ENCODE measurements around the gene MAJIN. TPM values are rescaled to one million over a fixed set of nuclear protein-coding genes. Genes with fewer than 3 reads are reported as not detected.

Gene MAJIN
- total and polyA plus RNA-seq, 10 of the 15 experiments (the other 5 are each of a cell fraction or from before 2014, with no cell fraction given) = 0.10 TPM; not detected in 9

- TF ChIP-seq MLLT1 (IDR thresholded peaks at IDR 0.05) (no peak), SREBF2 (IDR thresholded peaks at IDR 0.05; ENCODE audit: low read length) (no peak)
Measured at GRCh38 chr11:64994318-64994717, 22.4 kb upstream of the MAJIN start (continued).

- RAD21 ChIA-PET (ENCODE audit: unreplicated experiment) = no interaction called here
- Histone ChIP-seq H3K4me3 (peak overlapping the region; percentile 35; the same call in 1 of the 2 replicates), H3K4me1 (ENCODE audit: control insufficient read depth, insufficient read depth, low read length) (peaks cover 13% of the 10 kb centered on the region), H3K4me2 (ENCODE audit: control insufficient read depth, insufficient read depth) (peak overlapping the region; percentile 90), H3K9ac (ENCODE audit: control insufficient read depth, insufficient read depth, low read length) (no peak overlapping the region), H3K27ac (ENCODE audit: control insufficient read depth, insufficient read depth) (0 out of 2 replicates have a peak overlapping the region, but pooled peaks have one; percentile 24), H3K79me2 (ENCODE audit: control insufficient read depth, insufficient read depth, low read length) (no peaks in the 10 kb centered on the region), H3K9me3 (replicated peaks; ENCODE audit: control insufficient read depth, insufficient read depth, low read length) (no peaks in the 10 kb centered on the region), H3K36me3 (ENCODE audit: control insufficient read depth in 2 of 2, insufficient read depth in 2 of 2, low read length in 1 of 2) (no peaks in the 10 kb centered on the region), H4K20me1 (ENCODE audit: control insufficient read depth, insufficient read depth) (no peaks in the 10 kb centered on the region), H2AFZ (ENCODE audit: control insufficient read depth, low read depth, low read length) (peak overlapping the region; percentile 59), H3K27me3 (replicated peaks in 1 of 2; ENCODE audit: control insufficient read depth in 2 of 2, insufficient read depth in 2 of 2, low read length in 1 of 2) (no peaks in the 10 kb centered on the region; a peak in 1 of 4 replicates)
- TF ChIP-seq POU2F2 (IDR thresholded peaks at IDR 0.05; ENCODE audit: borderline replicate concordance, low read depth, low read length) = 0 out of 3 replicates have a peak, but pooled peaks have one; percentile 20
- no peak for TF ChIP-seq EGR1 (IDR thresholded peaks at IDR 0.05; ENCODE audit: borderline replicate concordance in 1 of 2, low read depth in 2 of 2, low read length in 2 of 2)
- peak; percentile 33; the same call in 1 of the 2 replicates for TF ChIP-seq RUNX3 (IDR thresholded peaks at IDR 0.05; ENCODE audit: low read length)
- no peak for TF ChIP-seq EP300 (IDR thresholded peaks at IDR 0.05; ENCODE audit: borderline replicate concordance in 1 of 2, control insufficient read depth in 1 of 2, low read depth in 2 of 2, low read length in 2 of 2)
- SMC1A ChIA-PET (ENCODE audit: uncharacterized antibody, unreplicated experiment) = no interaction called here
- no peak for DNase-seq (ENCODE audit: low read depth, low spot score)
- intact Hi-C loops (cut with micrococcal nuclease; ENCODE audit: unreplicated experiment) = no loop called here
- no peak for FAIRE-seq
- WGBS (ENCODE audit: insufficient coverage, insufficient replicate concordance, low lambda C conversion rate, missing lambda C conversion rate) = 11% methylated on average over 15 of the region's 15 CpGs
- ATAC-seq = 0 out of 3 replicates have a peak, but pooled peaks have one; percentile 22
- no TSS peak for BruUV-seq (replicated peaks)
- CTCF ChIA-PET = no interaction called here
- in situ Hi-C loops (cut with MboI) = no loop called here
- POLR2A ChIA-PET = interaction anchor here (0.7 kb wide), 1 partner anchor 141 kb away, joined by 3 read pairs; no protein-coding TSS in a partner anchor
Measured at GRCh38 chr11:64990222-64990923, 18.5 kb upstream of the MAJIN start.
